Left ventricle myocardium inferior (tissue), 1 donor: ENCODE measurements around the gene ADARB1. TPM values are rescaled to one million over a fixed set of nuclear protein-coding genes. Genes with fewer than 3 reads are reported as not detected.

Experiments used
- DNase-seq: peaks from one replicate; pipeline ENCODE4 v3.0.0-alpha.2; 2020
- H3K27ac ChIP-seq: fragments of 200-600 bp; replicated peaks from 2 replicates; pipeline ENCODE4 v1.8.0; 2021
- H3K27me3 ChIP-seq: fragments of 200-600 bp; 2 replicates; pipeline ENCODE4 v1.8.0; 2021; ENCODE audit warnings: low read depth
- H3K36me3 ChIP-seq: fragments of 200-600 bp; 2 replicates; pipeline ENCODE4 v1.8.0; 2021
- H3K4me1 ChIP-seq: fragments of 200-600 bp; 2 replicates; pipeline ENCODE4 v1.8.0; 2021
- H3K4me3 ChIP-seq: fragments of 200-600 bp; 2 replicates; pipeline ENCODE4 v1.8.0; 2021; ENCODE audit warnings: mild to moderate bottlenecking, moderate library complexity
- H3K9me3 ChIP-seq: fragments of 200-600 bp; replicated peaks from 2 replicates; pipeline ENCODE4 v1.8.0; 2021
- intact Hi-C: fragments of 100-400 bp; cut with micrococcal nuclease; formaldehyde crosslinking; loops from one replicate; pipeline ENCODE4 v1.11.0; 2022
- total RNA-seq: library from RNA; stranded (reverse); fragmentation: NEBNext Ultra II Directional; extraction: Animal tissue kit (Norgen Biotek cat#: 25700); gene quantifications from one replicate; pipeline ENCODE4 v1.2.1, GENCODE V29; 2021
- TF ChIP-seq, protein P1 (sequence below): fragments of 200-600 bp; IDR thresholded peaks from 2 replicates; pipeline ENCODE4 v1.8.0; 2021; ENCODE audit warnings: antibody characterized with exemption, mild to moderate bottlenecking, borderline replicate concordance
- donor health status: DM: no; HTN: yes; CAD: no; lungs with severe emphysema.

The ADARB1 gene
- total RNA-seq, 1 donor from 2014 or later: 15.5 TPM

DNA sequence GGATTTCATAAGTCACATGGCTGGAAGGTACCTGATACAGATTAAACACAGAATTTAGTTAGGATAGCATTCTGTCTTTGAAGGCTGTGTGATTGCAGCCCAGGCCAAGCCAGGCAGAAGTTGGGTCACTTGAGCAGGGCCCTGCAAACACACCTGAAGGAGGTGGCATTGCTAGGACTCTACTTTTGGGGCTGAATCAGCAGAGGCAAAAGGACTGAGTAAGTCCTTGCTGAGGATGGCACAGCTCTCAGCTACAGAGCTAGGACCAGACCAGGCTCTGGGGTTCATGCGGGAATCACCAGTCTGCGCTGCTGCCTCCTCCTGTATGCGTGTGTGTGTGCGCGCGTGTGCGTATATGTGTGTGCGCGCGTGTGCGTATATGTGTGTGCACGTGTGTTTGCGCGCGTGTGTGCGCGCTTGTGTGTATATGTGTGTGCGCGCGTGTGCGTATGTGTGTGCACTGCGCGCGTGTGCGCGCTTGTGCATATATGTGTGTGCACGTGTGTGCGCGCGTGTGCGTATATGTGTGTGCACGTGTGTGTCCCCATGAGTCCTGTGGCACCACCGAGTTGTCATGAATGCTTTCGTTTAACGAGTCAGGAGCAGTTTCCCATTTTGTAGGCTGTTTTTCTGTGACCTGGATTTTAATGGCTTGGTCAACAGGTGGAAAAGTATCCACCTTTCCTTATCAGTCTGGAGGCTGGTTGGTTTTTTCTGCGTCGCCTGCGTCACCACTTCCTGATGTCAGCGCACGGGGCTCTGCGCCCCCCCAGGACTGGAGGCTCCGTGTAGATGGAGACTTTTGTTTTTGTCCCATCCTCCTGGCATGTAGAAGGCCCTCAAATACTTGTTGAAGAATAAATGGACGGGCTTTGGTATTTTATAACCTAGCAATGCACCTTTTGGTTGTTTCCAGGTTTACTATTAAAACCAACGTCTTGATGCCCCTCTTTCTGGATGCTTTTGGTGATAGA lies 34.7 kb downstream of the ADARB1 start:
- no peaks in the 10 kb centered on the region for H3K36me3 ChIP-seq
- peaks cover 87% of the 10 kb centered on the region for H3K4me1 ChIP-seq
- H3K9me3 ChIP-seq: no peaks in the 10 kb centered on the region
- peak overlapping the region; percentile 42 for H3K4me3 ChIP-seq
- intact Hi-C loops: no loop called here
- peak overlapping the region; percentile 78 for H3K27ac ChIP-seq
- TF ChIP-seq, protein P1, sequence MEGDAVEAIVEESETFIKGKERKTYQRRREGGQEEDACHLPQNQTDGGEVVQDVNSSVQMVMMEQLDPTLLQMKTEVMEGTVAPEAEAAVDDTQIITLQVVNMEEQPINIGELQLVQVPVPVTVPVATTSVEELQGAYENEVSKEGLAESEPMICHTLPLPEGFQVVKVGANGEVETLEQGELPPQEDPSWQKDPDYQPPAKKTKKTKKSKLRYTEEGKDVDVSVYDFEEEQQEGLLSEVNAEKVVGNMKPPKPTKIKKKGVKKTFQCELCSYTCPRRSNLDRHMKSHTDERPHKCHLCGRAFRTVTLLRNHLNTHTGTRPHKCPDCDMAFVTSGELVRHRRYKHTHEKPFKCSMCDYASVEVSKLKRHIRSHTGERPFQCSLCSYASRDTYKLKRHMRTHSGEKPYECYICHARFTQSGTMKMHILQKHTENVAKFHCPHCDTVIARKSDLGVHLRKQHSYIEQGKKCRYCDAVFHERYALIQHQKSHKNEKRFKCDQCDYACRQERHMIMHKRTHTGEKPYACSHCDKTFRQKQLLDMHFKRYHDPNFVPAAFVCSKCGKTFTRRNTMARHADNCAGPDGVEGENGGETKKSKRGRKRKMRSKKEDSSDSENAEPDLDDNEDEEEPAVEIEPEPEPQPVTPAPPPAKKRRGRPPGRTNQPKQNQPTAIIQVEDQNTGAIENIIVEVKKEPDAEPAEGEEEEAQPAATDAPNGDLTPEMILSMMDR: no peak
- no peak for DNase-seq
- no peaks in the 10 kb centered on the region for H3K27me3 ChIP-seq

DNA sequence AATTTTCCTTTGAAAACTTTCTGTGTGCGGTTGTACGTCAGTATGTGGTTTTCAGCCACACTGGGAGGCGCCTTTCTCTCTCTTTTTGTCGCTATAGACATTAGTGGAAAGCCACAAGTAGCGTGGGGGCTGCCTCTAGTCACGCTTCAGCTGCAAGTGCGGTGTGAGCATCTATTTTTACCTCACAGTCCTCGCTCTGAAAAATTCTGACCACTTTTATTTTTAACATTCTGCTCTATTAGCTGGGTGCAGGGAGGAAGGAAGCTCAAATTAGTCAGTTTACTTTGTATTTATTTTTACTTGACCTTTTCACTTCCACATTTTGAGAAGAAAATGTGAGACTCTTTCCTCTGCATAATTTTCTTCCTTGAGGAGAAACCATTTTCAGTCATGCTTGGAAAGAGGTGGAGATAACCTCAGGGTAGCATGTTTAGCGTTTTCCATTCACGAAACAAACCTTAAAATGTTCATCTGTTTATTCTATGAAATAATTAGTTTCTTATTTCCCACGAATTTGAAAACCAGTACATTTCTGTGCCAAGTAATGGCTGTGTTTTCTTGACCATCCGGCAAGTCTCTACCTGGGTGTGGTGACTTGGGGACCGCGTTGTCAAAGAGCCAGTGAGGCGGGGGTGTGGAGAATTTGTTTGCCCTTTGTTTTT lies 35.6 kb downstream of the ADARB1 start:
- Histone ChIP-seq H3K9me3 (no peaks in the 10 kb centered on the region), H3K36me3 (no peaks in the 10 kb centered on the region), H3K27me3 (no peaks in the 10 kb centered on the region), H3K27ac (peak overlapping the region; percentile 78), H3K4me3 (peak overlapping the region; percentile 42), H3K4me1 (peaks cover 87% of the 10 kb centered on the region)
- intact Hi-C loops: no loop called here
- TF ChIP-seq, protein P1: no peak
- no peak for DNase-seq

DNA sequence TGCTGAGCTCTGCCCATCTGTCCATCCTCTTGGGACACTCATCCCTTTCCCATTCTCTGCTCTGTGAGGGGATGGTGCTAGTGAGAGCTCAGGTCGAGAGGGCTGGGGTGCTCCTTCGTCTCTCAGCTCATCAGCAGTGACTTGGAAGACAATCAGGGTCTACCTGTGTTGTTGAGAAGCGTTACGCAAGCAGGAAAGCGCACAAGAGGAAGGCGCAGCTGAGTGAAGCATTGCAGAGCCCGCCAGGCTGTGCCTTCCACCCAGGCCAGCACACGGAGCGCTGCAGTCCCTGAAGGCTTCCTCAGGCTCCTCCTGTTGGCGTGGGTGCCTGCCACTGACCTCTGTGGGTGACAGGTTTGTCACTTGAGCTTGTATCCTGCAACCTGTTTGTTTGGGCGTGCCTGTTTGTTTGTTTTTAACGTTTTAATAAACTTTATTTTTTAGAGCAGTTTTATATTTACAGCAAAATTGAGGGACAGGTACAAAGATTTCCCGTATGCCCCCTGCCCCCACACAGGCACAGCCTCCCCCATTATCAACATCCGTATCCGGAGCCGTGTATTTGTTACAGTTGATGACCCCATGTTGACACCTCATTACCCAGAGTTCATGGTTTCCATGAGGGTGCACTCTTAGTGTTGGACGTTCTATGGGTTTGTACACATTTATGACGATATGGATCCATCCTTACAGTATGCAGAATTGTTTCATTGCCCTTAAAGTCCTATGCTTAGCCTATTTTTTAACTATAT lies 36.7 kb downstream of the ADARB1 start:
- H3K4me1 ChIP-seq: peaks cover 88% of the 10 kb centered on the region
- H3K27ac ChIP-seq: peak overlapping the region; percentile 78
- DNase-seq: no peak
- H3K4me3 ChIP-seq: peak overlapping the region; percentile 42
- no peaks in the 10 kb centered on the region for H3K9me3 ChIP-seq
- TF ChIP-seq, protein P1: no peak
- H3K27me3 ChIP-seq: no peaks in the 10 kb centered on the region
- intact Hi-C loops: no loop called here
- no peaks in the 10 kb centered on the region for H3K36me3 ChIP-seq

DNA sequence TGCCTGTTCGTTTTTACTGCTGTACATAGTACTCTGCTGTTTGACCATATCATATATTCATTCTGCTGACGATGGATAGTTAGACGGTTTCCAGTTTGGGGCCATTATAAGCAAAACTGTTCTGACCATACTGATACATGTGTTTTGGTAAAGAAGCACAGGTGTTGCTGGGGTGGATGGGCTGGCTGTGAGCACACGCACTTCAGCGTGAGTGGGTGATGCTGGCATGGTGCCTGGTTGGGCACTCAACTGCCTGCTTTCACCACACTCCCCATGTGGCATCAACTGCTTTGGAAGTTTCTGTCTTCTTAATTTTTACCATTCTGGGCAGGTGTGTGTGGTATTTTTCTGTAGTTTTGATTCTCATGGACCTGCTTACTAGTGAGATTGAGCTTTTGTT lies 37.3 kb downstream of the ADARB1 start:
- H3K36me3 ChIP-seq: no peaks in the 10 kb centered on the region
- H3K9me3 ChIP-seq: no peaks in the 10 kb centered on the region
- peaks cover 86% of the 10 kb centered on the region for H3K4me1 ChIP-seq
- DNase-seq: no peak
- TF ChIP-seq, protein P1: no peak
- H3K27ac ChIP-seq: peak overlapping the region; percentile 78
- no peak overlapping the region for H3K4me3 ChIP-seq
- intact Hi-C loops: no loop called here
- no peaks in the 10 kb centered on the region for H3K27me3 ChIP-seq

DNA sequence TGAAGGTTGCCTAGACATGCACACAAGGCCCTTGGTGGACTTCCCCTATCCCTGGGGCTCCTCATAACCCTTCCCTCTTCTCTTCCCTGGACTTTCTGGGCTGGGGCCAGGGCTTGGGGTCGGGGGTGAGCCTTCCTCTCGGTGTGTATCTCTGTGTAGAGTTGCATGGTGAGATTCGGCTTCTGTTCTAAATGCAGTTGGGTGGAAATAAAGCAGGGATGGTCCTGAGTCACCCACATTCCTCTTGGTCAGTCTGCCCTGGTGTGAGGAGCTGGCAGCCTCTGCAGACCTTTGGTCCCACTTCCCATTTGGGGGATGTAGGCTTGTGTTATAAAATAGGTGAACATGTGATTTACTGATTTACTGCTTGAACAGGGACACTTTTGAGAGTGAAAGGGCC lies 38.0 kb downstream of the ADARB1 start:
- H3K27me3 ChIP-seq: no peaks in the 10 kb centered on the region

More for the DNA sequence above, 38.0 kb downstream of the ADARB1 start:
- TF ChIP-seq, protein P1: no peak
- Histone ChIP-seq H3K4me3 (no peak overlapping the region), H3K27ac (no peak overlapping the region), H3K4me1 (peaks cover 90% of the 10 kb centered on the region), H3K36me3 (no peaks in the 10 kb centered on the region), H3K9me3 (no peaks in the 10 kb centered on the region)
- intact Hi-C loops: no loop called here
- DNase-seq: no peak
